HCT116 (cell line): ENCODE data around the gene SAMD4A.
A peak's percentile ranks its signal among the peaks of the same experiment; 100 is the strongest.

Experiments
- ATF3 ChIP-seq: IDR thresholded peaks from 2 replicates; pipeline ENCODE4 v1.6.1; 2012
- CBX3 ChIP-seq: IDR thresholded peaks from 2 replicates; pipeline ENCODE4 v1.6.1; 2012; ENCODE audit warnings: low read depth
- CEBPB ChIP-seq: IDR thresholded peaks from 2 replicates; pipeline ENCODE4 v1.6.1; 2012; ENCODE audit warnings: low read depth
- CTCF ChIP-seq, 3 experiments: fragments of 200-600 bp in 1 of 3; sonication (generic) in 1 of 3; IDR thresholded peaks in 2 of 3; conservative IDR thresholded peaks in 1 of 3; 2 replicates each; pipeline ENCODE4 v1.5.1; 2012 to 2017; ENCODE audit warnings: low read depth in 2 of 3, low read length in 2 of 3, antibody characterized with exemption in 1 of 3, borderline replicate concordance in 1 of 3, control low read depth in 1 of 3, mild to moderate bottlenecking in 1 of 3, mixed read lengths in 1 of 3, mixed run types in 1 of 3, moderate library complexity in 1 of 3; ENCODE audit not compliant: insufficient read depth in 1 of 3
- EGR1 ChIP-seq: IDR thresholded peaks from 2 replicates; pipeline ENCODE4 v1.6.1; 2012; ENCODE audit warnings: low read depth
- JUND ChIP-seq: IDR thresholded peaks from 2 replicates; pipeline ENCODE4 v1.6.1; 2012
- POLR2A ChIP-seq: IDR thresholded peaks from 2 replicates; pipeline ENCODE4 v1.7.0; 2011; ENCODE audit warnings: borderline replicate concordance; ENCODE audit not compliant: insufficient read depth, insufficient read length; ENCODE audit errors: extremely low read depth
- POLR2AphosphoS5 ChIP-seq: IDR thresholded peaks from 2 replicates; pipeline ENCODE4 v1.6.1; 2011; ENCODE audit warnings: mild to moderate bottlenecking, low read depth, low read length, moderate library complexity
- RAD21 ChIP-seq: IDR thresholded peaks from 2 replicates; pipeline ENCODE4 v1.6.1; 2012; ENCODE audit warnings: low read depth, mild to moderate bottlenecking
- REST ChIP-seq: IDR thresholded peaks from 2 replicates; pipeline ENCODE4 v1.6.1; 2012; ENCODE audit warnings: low read depth
- SP1 ChIP-seq: IDR thresholded peaks from 2 replicates; pipeline ENCODE4 v1.6.1; 2012; ENCODE audit warnings: low read depth
- SRF ChIP-seq: IDR thresholded peaks from 2 replicates; pipeline ENCODE4 v1.6.1; 2012; ENCODE audit warnings: low read depth
- TCF7L2 ChIP-seq: IDR thresholded peaks from 2 replicates; pipeline ENCODE4 v1.7.0; 2011; ENCODE audit warnings: borderline replicate concordance, inconsistent platforms; ENCODE audit not compliant: insufficient read depth, insufficient read length; ENCODE audit errors: extremely low read depth

GRCh38 chr14:54566410-54567223 is at the start of gene SAMD4A:
- no peak for TF ChIP-seq SRF
- peak in 2 of 3 experiments; percentile 17 to 27; a peak in 1 of 6 replicates for TF ChIP-seq CTCF (IDR thresholded peaks at IDR 0.05 in 2 of 3, conservative IDR thresholded peaks at IDR 0.05 in 1 of 3; ENCODE audit: borderline replicate concordance in 1 of 3, insufficient read depth in 1 of 3, low read depth in 2 of 3, low read length in 2 of 3)
- no peak for TF ChIP-seq TCF7L2
- TF ChIP-seq RAD21 = peak; percentile 40
- TF ChIP-seq REST = no peak
- no peak for TF ChIP-seq CEBPB
- no peak for TF ChIP-seq SP1
- TF ChIP-seq JUND = no peak
- TF ChIP-seq EGR1 = peak; percentile 63
- TF ChIP-seq POLR2AphosphoS5 = peak; percentile 45; the same call in 1 of the 2 replicates
- peak; percentile 14 for TF ChIP-seq POLR2A
- TF ChIP-seq ATF3 = no peak
- no peak for TF ChIP-seq CBX3
